Measurements from ENCODE around the gene UBTD2. TPM values are rescaled to one million over a fixed set of nuclear protein-coding genes. Genes with fewer than 3 reads are reported as not detected.
"Not testable (repeated sequence)": the region's sequence is repeated elsewhere in the genome, so short reads cannot be mapped to it uniquely, and the experiment has no call there.

UBTD2 gene
- polyA plus RNA-seq, 1 donor (not counting 4 experiments of a cell fraction or from before 2014, with no cell fraction given), result 16.2 TPM

DNA sequence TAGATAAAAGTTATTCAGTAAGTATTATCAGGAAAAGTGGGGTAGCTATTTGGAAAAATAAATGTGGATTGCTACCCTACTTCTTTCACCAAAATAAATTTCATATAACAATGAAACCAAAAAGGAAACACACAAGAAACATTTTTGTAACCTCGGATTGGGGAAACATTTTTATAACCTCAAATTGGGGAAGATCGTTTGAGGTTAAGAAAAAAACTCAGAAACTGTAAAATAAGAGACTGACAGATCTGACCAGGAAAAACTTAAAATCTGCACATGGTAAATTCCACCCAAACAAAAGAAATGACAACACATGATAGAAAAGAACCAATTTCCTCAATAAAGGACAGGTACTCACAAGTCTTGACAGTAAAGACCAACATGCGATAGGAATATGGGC, 76.1 kb downstream of the UBTD2 start:
- Histone ChIP-seq H3K9me3 (ENCODE audit: control insufficient read depth, low read depth, low read length) (no peaks in the 10 kb centered on the region), H3K27me3 (ENCODE audit: control insufficient read depth, extremely low read depth, insufficient read depth, low read length) (no peaks in the 10 kb centered on the region), H3K9me1 (ENCODE audit: control insufficient read depth, extremely low read depth, insufficient read depth, low read length) (no peaks in the 10 kb centered on the region), H3K4me1 (ENCODE audit: control insufficient read depth, extremely low read depth, insufficient read depth, low read length) (no peaks in the 10 kb centered on the region), H2AFZ (ENCODE audit: control insufficient read depth, low read length) (no peak overlapping the region), H4K20me1 (ENCODE audit: control insufficient read depth, extremely low read depth, insufficient read depth, low read length) (no peaks in the 10 kb centered on the region), H3K4me3 (ENCODE audit: control insufficient read depth in 2 of 3, extremely low read depth in 1 of 3, insufficient read depth in 2 of 3, low read depth in 1 of 3, low read length in 3 of 3) (no peak overlapping the region), H3K9ac (ENCODE audit: control insufficient read depth, extremely low read depth, insufficient read depth, low read length) (no peak overlapping the region), H3K79me2 (ENCODE audit: control insufficient read depth, insufficient read depth, low read length) (no peaks in the 10 kb centered on the region), H3K27ac (ENCODE audit: control insufficient read depth, insufficient read depth, low read length) (no peak overlapping the region), H3K36me3 (ENCODE audit: control insufficient read depth in 2 of 2, extremely low read depth in 1 of 2, insufficient read depth in 2 of 2, low read length in 2 of 2) (peaks cover 6 to 11% of the 10 kb centered on the region in 2 experiments), H3K4me2 (ENCODE audit: control insufficient read depth, extremely low read depth, insufficient read depth, low read depth, low read length) (no peak overlapping the region)
- no peak for DNase-seq (ENCODE audit: low read depth, low spot score)
- dilution Hi-C loops (cut with MboI; ENCODE audit: extremely low pct_ligation_motif_present, low sequenced_read_pairs), result no loop called here
- FAIRE-seq, result no peak
- TF ChIP-seq, protein P1, sequence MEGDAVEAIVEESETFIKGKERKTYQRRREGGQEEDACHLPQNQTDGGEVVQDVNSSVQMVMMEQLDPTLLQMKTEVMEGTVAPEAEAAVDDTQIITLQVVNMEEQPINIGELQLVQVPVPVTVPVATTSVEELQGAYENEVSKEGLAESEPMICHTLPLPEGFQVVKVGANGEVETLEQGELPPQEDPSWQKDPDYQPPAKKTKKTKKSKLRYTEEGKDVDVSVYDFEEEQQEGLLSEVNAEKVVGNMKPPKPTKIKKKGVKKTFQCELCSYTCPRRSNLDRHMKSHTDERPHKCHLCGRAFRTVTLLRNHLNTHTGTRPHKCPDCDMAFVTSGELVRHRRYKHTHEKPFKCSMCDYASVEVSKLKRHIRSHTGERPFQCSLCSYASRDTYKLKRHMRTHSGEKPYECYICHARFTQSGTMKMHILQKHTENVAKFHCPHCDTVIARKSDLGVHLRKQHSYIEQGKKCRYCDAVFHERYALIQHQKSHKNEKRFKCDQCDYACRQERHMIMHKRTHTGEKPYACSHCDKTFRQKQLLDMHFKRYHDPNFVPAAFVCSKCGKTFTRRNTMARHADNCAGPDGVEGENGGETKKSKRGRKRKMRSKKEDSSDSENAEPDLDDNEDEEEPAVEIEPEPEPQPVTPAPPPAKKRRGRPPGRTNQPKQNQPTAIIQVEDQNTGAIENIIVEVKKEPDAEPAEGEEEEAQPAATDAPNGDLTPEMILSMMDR (optimal IDR thresholded peaks at IDR 0.05 in 1 of 3, IDR thresholded peaks at IDR 0.05 in 1 of 3, conservative IDR thresholded peaks at IDR 0.05 in 1 of 3; ENCODE audit: extremely low read depth in 1 of 3, insufficient read depth in 2 of 3, low read length in 3 of 3), result no peak
- no peak for TF ChIP-seq EZH2 (IDR thresholded peaks at IDR 0.05; ENCODE audit: low read length)

DNA sequence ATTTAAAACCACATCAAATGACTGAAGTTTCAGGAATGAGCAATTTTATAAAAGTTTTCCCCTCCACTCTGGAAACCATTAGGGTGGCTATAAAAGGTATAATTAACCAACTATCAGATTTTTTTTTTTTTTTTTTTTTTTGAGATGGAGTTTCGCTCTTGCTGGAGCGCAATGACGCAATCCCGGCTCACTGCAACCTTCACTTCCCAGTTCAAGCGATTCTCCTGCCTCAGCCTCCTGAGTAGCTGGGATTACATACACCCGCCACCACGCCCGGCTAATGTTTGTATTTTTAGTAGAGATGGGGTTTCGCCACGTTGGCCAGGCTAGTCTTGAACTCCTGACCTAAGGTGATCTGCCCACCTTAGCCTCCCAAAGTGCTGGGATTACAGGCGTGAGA, 77.6 kb downstream of the UBTD2 start:
- H3K4me1 ChIP-seq (ENCODE audit: control insufficient read depth, extremely low read depth, insufficient read depth, low read length); H3K9me3 ChIP-seq (ENCODE audit: control insufficient read depth, low read depth, low read length); H3K36me3 ChIP-seq (ENCODE audit: control insufficient read depth in 2 of 2, extremely low read depth in 1 of 2, insufficient read depth in 2 of 2, low read length in 2 of 2); H2AFZ ChIP-seq (ENCODE audit: control insufficient read depth, low read length); H3K9ac ChIP-seq (ENCODE audit: control insufficient read depth, extremely low read depth, insufficient read depth, low read length); H3K4me3 ChIP-seq (ENCODE audit: control insufficient read depth in 2 of 3, extremely low read depth in 1 of 3, insufficient read depth in 2 of 3, low read depth in 1 of 3, low read length in 3 of 3); H4K20me1 ChIP-seq (ENCODE audit: control insufficient read depth, extremely low read depth, insufficient read depth, low read length); DNase-seq (ENCODE audit: low read depth, low spot score); H3K9me1 ChIP-seq (ENCODE audit: control insufficient read depth, extremely low read depth, insufficient read depth, low read length); H3K79me2 ChIP-seq (ENCODE audit: control insufficient read depth, insufficient read depth, low read length); H3K27ac ChIP-seq (ENCODE audit: control insufficient read depth, insufficient read depth, low read length); H3K27me3 ChIP-seq (ENCODE audit: control insufficient read depth, extremely low read depth, insufficient read depth, low read length); FAIRE-seq; H3K4me2 ChIP-seq (ENCODE audit: control insufficient read depth, extremely low read depth, insufficient read depth, low read depth, low read length); dilution Hi-C loops (cut with MboI; ENCODE audit: extremely low pct_ligation_motif_present, low sequenced_read_pairs): not testable (repeated sequence)

- H3K9me3 ChIP-seq (ENCODE audit: control insufficient read depth, low read depth, low read length), result no peaks in the 10 kb centered on the region
Observed at GRCh38 chr5:172200476-172200875, 83.1 kb downstream of the UBTD2 start.

More at GRCh38 chr5:172200476-172200875, 83.1 kb downstream of the UBTD2 start:
- H4K20me1 ChIP-seq (ENCODE audit: control insufficient read depth, extremely low read depth, insufficient read depth, low read length), result no peaks in the 10 kb centered on the region
- DNase-seq (ENCODE audit: low read depth, low spot score), result no peak
- H3K4me3 ChIP-seq (ENCODE audit: control insufficient read depth in 2 of 3, extremely low read depth in 1 of 3, insufficient read depth in 2 of 3, low read depth in 1 of 3, low read length in 3 of 3), result no peak overlapping the region
- FAIRE-seq, result no peak
- H2AFZ ChIP-seq (ENCODE audit: control insufficient read depth, low read length), result no peak overlapping the region
- no peak overlapping the region for H3K4me2 ChIP-seq (ENCODE audit: control insufficient read depth, extremely low read depth, insufficient read depth, low read depth, low read length)
- H3K4me1 ChIP-seq (ENCODE audit: control insufficient read depth, extremely low read depth, insufficient read depth, low read length), result no peaks in the 10 kb centered on the region
- H3K36me3 ChIP-seq (ENCODE audit: control insufficient read depth in 2 of 2, extremely low read depth in 1 of 2, insufficient read depth in 2 of 2, low read length in 2 of 2), result no peaks in the 10 kb centered on the region
- H3K9ac ChIP-seq (ENCODE audit: control insufficient read depth, extremely low read depth, insufficient read depth, low read length), result no peak overlapping the region
- no peaks in the 10 kb centered on the region for H3K79me2 ChIP-seq (ENCODE audit: control insufficient read depth, insufficient read depth, low read length)
- no peaks in the 10 kb centered on the region for H3K9me1 ChIP-seq (ENCODE audit: control insufficient read depth, extremely low read depth, insufficient read depth, low read length)
- TF ChIP-seq EZH2 (IDR thresholded peaks at IDR 0.05; ENCODE audit: low read length), result no peak
- TF ChIP-seq, protein P1 (optimal IDR thresholded peaks at IDR 0.05 in 1 of 3, IDR thresholded peaks at IDR 0.05 in 1 of 3, conservative IDR thresholded peaks at IDR 0.05 in 1 of 3; ENCODE audit: extremely low read depth in 1 of 3, insufficient read depth in 2 of 3, low read length in 3 of 3), result no peak
- no peaks in the 10 kb centered on the region for H3K27me3 ChIP-seq (ENCODE audit: control insufficient read depth, extremely low read depth, insufficient read depth, low read length)
- dilution Hi-C loops (cut with MboI; ENCODE audit: extremely low pct_ligation_motif_present, low sequenced_read_pairs), result no loop called here
- H3K27ac ChIP-seq (ENCODE audit: control insufficient read depth, insufficient read depth, low read length), result no peak overlapping the region

All from keratinocyte (primary cell).